Eye (tissue), 1 donor: ENCODE results near the gene GPR142.
"Not testable (repeated sequence)": the region's sequence is repeated elsewhere in the genome, so short reads cannot be mapped to it uniquely, and the experiment has no call there.

Source experiments
- DNase-seq: peaks from one replicate; pipeline ENCODE4 v3.0.0-alpha.2; 2015

The GPR142 gene

DNA sequence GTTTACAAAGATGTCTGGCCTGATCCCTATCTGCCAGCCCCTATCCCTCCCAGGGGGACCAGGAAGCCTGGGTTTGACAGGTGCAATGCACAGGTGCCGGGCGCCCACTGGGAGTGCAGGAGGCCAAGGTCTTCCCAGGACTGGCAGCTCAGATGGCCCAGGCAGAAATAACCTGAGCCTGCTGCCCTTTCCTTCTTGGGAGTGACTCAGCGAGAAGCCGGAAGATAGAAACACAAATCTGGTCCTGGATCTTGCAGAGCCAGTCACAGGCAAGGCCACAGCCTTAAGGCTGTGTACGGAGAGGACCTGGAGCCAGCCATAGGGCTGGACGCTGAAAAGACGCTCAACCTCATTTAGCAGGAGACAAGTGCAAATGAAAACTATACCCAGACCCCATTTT is 27.7 kb downstream of the GPR142 start:
- no peak for DNase-seq

DNA sequence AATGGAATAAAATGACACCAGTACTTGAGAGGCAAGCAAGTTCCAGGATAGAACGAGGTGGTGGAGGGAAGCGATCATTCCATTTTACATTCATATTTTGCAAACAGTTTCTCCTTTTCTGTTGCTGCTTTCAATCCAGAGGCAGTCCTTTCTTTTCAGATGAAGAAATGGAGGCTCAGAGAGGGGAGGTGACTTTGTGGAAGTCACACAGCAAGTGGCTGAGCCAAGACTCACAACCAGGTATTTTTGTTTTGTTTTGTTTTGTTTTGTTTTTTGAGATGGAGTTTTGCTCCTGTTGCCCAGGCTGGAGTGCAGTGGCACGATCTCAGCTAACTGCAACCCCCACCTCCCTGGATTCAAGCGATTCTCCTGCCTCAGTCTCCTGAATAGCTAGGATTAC is 29.3 kb downstream of the GPR142 start:
- no peak for DNase-seq

DNA sequence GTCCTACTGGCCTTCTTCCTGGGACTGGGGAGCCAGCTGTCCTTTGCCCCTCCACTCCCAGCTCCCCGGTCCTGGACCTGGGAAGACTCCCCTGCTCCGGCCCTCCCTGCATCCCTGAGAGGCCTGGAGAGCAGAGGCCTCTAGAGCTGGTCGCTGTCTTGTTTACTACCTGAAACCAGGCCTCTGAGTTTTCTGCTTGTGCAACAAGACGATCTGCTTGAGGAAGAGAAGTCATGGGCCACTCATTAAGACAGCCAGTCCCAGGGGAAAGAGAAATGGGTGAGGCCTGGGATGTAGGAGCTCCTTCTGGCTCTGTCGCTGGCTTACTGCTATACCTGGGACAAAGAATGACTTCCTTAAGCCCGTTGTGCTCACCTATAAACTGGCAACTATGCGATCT is 34.7 kb downstream of the GPR142 start:
- no peak for DNase-seq

DNA sequence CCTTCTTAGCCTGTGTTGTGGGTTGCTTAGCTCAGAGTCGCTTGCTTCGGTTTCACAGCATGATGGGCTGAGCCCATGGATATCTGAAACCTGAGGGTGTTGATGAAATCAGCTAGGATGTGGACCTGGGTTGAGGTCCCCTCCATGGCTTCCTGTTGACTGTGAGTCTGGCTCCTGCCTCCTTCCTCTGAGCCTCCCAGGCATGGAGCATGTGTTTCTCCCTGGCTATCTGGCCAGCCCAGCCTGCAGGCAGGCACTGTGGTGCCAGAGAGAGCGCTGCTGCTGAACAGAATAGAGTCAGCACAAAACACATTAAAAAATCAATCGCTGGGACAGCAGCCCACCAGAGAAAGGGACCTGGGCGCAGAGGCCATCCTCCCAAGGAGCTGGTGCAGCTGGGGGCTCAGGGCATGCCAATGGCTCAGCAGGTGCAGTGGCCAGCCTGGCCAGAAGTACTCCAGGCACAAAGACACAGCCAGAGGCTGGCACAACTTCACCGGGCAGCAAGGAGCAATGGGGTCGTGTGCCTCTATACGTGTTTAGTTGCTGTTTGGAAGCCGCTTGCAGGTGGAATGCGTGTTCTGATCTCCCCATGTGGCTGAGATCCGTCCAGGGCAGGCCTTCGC is 36.3 kb downstream of the GPR142 start:
- peak; percentile 14 for DNase-seq

DNA sequence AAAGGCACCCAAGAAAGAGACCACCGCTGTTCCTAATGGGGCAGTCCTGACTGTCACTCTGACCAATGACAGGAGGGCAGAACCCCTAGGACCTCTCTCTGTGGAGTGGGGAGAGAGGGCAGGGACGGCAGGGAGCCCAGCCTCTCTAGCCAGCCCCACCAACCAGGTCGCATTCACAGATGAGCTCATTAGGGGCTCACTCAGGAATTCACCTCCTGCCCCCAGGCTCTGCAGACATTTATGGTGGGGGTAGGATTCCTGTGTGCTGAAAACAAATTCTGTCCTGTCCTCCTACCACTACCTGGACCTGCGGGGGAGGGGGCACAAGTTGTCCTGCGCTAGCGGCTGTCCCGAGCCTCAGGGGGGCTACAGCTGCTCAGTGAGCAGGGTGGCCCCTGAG is 36.9 kb downstream of the GPR142 start:
- no peak for DNase-seq

DNA sequence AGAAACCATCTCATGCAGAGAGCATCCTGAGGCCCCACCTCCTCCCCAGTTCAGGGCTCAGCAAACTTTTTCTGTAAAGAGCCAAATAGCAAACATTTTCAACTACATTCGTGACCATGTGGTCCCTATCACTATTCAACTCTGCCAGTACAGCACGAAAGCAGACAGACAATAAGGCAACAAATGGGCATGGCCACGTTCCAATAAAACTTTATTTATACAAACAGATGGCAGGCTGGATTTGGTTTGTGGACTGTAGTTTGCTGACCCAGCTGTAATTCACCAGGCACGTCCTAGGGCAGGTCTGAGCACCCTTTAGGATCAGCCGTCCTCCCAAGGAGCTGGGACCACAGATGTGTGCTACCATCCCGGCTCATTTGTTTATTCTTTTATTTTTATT is 37.5 kb downstream of the GPR142 start:
- DNase-seq, result no peak

DNA sequence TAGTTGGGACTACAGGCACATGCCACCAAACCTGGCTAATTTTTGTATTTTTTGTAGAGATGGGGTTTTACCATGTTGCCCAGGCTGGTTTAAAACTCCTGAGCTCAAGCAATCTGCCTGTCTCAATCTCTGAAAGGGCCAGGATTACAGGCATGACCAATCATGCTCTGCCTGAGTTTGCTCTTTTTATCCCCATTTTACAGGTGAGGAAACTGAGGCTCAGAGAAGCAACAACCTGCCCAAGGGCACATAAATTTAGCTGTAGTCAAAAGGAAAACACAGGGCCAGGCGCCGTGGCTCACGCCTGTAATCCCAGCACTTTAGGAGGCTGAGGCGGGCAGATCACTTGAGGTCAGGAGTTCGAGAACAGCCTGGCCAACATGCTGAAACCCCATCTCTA is 38.0 kb downstream of the GPR142 start:
- not testable (repeated sequence) for DNase-seq

DNA sequence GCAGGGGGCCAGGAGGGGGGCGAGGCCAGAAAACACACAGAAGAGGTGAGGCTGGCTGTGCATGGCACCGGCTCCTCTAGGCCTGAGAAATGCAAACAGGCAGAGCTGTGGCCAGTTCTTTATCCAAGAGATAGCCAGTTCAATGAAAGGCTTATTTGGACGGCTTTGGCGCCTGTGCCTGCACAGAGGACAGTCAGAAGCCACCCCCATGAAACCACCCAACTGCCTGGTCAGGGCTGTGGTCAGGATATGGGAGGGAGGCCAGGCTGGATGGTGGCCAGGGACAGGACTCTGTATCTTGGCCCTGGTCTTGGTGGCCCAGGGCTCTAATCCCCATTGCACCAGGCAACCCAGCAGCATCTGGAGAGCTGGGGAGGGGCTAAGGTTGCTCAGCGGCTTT is 40.1 kb downstream of the GPR142 start:
- no peak for DNase-seq

DNA sequence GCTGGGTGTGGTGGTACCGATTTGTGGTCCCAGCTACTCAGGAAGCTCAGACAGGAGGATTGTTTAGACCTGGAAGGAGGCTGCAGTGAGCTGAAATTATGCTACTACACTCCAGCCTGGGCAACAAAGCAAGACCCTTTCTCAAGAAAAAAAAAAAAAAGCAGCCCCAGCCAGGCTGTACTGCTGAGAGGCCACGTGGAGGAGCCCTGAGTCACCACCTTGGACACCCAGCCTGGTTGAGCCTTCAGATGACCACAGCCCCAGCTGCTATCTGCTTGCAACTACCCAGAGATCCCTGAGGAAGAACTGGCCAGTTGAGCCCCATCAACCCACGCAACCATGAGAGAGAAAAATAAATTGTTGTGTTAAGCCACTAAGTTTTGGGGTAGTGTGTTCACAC is 41.0 kb downstream of the GPR142 start:
- no peak for DNase-seq

DNA sequence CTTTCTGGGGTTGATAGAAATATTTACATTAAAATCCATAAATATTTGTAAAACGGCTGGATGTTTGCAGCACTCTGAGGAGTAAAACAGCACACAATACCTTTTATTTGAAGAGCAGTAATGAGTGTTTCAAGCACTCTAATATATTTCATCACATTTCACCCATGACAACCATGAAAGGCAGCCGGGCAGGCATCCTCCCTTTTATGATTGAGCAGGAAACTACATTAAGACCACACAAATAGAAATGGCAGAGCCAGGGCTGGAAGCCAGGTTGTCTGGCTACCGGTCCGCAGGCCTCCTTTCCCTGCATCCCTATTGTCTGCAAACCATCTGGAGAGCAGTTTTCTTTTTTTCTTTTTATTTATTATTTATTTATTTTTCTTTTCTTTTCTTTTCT is 41.5 kb downstream of the GPR142 start:
- DNase-seq, result no peak

DNA sequence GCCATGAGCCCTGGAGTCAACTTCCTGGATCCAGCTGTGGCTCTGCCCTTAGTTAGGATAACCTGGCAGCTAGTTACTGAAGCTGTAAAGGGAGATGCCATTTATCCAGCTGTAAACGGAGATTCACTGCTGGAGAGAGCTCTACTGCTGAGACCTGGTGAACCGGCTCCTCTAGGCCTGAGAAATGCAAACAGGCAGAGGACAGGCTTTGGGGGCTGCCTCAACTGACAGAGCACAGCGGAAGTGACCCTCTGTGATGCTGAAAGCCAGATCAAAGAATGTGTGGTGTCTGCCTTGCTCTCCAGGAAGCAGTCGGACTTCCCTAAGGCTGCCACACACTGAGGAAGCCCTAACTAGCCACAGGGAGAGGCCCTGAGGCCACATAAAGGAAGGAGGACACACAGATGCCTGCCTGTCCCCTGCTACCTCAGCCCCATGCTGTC is 42.7 kb downstream of the GPR142 start:
- DNase-seq, result no peak

DNA sequence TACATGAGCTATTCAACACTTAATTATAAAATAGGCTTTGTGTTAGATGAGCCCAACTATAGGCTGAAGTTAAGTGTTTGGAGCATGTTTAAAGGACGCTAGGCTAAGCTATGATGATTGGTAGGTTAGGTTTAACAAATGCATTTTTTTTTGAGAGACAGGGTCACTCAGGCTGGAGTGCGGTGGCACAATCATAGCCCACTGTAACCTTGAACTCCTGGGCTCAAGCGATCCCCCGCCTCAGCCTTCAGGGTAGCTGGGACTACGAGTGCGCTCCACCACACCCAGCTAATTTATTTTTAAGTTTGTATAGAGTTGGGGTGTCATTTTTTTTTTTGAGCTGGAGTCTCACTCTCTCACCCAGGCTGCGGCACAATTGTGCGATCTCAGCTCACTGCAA is 45.3 kb downstream of the GPR142 start:
- DNase-seq, result no peak

DNA sequence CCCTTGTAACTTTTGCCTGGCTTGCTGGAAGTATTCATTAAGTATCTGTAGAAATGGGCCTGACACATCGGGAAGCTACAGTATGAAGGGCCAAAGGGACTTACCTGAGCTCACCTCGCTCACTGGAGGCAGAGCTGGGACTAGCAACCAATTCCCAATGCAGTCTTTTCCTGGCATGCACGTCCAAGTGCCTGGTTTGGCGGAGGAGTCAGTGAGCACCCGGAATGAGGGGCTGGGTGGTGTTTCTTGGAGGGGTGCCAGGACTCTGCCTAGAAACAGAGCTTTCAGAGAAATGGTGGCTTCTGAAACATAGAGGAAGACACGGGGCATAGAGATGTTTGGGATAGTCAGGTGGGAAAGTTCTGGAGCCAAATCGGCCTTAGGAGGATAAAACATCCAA is 46.2 kb downstream of the GPR142 start:
- DNase-seq, result no peak

DNA sequence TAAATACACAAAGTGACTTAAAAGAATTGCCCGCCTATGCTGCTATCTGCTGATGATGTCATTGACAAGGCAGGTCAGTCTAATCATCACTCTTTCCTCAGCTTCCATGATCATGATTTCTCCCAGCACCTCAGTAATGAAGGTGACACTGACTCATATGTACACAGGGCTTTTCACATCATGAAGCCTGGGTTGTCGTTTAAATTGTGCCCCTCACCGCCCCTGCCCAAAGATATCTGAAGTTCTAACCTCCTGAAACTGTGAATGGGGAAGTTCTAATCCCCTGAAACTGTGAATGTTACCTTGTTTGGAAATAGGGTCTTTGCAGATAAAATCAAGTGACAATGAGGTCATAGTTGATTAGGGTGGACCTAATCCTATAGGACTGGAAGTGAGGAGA is 47.2 kb downstream of the GPR142 start:
- no peak for DNase-seq

DNA sequence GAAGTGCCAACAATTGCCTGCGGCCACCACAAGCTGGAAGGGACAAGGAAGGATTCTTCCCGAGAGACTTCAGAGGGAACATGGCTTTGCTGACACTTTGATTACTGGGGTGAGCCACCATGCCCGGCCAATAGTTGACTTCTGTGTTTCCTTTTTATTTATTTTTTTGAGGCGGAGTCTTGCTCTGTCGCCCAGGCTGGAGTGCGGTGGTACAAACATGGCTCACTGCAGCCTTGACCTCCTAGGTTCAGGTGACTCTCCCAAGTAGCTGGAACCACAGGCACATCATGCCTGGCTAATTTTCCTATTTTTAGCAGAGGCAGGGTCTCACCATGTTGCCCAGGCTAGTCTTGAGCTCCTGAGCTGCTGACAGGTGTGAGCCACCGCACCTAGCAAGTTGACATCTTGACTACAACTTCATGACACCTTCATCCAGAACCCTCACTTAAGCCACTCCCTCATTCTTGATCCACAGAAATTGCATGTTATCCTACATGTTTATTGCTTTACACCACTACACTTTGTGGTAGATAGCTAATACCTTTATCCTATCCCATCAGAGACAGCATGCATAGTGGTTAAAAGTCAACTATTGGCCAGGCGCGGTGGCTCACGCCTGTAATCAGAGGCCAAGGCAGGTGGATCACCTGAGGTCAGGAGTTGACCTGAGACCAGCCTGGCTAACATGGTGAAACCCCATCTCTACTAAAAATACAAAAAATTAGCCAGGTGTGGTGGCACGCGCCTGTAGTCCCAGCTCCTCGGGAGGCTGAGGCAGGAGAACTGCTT is 48.5 kb downstream of the GPR142 start:
- no peak for DNase-seq

DNA sequence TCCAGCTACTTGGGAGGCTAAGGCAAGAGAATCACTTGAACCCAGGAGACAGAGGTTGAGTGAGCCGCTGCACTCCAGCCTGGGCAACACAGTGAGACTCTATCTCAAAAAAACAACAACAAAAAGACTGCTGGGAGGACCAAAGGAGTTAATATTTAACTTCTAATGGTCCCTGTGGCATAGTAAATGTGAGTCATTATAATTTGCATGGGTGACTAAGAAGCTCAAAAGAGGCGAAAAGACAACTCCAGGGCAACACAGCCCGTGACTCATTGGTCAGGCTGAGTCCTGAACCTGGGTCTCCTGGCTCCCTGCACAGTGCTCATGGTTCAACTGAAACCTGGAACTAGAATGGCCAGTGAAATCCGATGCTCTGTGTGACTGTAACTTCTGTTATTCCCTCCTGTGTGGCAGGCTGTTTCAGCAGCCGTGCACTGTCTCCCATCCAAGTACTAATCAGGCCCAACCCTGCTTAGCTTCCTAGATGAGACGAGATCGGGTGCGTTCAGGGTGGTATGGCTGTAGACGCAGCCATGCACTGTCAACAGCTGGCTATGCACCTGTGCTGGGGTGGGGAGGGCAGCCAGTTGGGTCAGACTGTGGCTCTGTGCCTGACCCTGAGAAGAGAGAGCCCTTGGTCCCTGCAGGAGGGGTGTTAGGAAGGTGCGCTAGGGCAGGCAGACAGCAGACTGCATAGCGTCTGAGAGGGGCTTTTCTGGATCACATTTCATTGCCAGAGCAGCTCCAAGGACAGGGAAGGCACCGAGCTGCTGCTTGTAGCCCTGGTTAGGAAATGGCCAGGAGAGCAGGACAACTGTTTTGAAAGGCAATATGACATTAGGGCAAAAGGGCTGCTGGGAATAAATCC is 50.1 kb downstream of the GPR142 start:
- no peak for DNase-seq

DNA sequence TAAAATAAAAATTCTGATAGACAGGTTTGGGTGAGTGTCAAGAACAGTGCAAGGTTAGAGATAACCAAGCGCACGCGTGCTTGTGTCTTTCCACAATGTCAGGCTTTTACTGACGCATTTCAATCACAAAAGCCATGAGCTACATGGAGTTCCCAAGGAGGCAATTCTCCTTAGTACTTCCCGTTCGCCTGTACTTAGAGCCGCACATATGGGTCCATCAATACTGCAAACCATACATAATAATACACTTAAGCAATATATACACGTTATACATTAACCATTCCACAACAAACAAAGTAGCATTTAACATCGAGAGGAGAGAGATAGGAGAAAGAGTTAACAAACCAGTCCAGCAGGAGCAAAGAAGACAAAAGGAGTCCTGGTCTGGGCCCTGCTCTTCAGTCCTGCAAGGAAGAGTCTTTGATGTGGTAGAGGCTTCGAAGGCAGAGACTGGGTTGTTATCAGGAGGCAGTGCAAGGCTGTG is 52.7 kb downstream of the GPR142 start:
- no peak for DNase-seq
